HG03175 (cell line): Measurements from ENCODE around the gene SLMAP.

Experiments used
- ATAC-seq: cut with Tn5 transposase; IDR thresholded peaks from one replicate; pipeline ENCODE4 v1.9.1; 2021; ENCODE audit warnings: mild to moderate bottlenecking, moderate library complexity; ENCODE audit not compliant: unreplicated experiment

The SLMAP gene

DNA sequence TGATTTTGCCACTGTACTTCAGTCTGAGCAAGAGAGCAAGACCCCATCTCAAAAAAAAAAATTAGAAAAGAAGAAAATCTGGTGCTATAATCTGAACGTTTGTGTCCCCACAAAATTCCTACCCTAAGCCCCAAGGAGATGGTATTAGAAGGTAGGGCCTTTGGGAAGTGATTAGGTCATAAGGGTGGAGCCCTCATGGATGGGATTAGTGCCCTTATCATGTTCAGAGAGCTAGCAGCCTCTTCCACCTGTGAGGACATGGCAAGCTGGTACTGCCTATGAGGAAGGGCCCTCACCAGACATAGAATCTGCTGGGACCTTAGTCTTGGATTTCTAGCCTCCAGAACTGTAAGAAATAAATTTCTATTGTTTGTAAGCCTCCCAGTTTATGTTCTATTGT lies 201.7 kb downstream of the SLMAP start:
- no peak for ATAC-seq

DNA sequence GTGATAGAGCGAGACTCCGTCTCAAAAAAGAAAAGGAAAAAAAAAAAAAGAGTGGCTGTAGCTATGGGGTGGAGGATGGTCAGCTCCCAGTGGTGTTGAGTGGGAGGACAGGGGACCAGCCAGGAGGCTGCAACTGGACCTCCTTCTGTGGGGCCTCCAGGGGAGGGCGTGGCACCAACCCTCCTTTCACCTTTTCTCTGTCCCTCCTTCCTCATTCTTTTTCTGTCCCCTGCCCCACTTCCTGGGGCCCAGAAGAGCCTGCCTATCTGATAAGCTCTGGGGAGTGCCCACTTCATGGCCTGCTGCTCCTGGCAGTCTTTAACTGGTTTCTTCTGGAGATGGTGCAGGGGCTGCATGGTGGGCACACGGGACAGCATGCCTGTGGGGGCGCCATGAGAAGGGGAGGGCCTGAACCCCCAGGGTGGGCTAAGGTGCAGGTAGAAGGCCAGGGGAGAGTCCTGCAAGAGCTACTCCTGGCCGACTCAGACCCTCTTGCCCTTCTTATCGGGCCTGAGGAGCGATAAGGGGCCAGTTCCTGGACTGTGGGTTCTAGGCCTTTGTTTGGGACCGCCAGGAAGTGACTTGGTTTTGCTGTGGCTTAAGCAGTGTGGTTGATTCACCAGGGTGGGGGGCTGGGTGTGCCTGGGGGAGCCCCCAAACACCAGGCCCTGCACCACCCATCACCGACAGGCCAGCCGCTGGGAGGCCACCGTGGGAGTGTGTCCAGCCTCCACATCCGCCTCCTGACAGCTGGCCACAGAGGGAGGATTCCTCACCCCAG lies 202.7 kb downstream of the SLMAP start:
- no peak for ATAC-seq

GRCh38 chr3:57959423-57960173 lies 203.5 kb downstream of the SLMAP start:
- no peak for ATAC-seq

- no peak for ATAC-seq
These were observed 204.0 kb downstream of the SLMAP start for GRCh38 chr3:57960174-57960505.

- ATAC-seq, result no peak
These were observed 205.2 kb downstream of the SLMAP start for GRCh38 chr3:57961177-57961827.

GRCh38 chr3:57961828-57962447 lies 205.8 kb downstream of the SLMAP start:
- no peak for ATAC-seq

GRCh38 chr3:57962448-57962834 lies 206.3 kb downstream of the SLMAP start:
- no peak for ATAC-seq

DNA sequence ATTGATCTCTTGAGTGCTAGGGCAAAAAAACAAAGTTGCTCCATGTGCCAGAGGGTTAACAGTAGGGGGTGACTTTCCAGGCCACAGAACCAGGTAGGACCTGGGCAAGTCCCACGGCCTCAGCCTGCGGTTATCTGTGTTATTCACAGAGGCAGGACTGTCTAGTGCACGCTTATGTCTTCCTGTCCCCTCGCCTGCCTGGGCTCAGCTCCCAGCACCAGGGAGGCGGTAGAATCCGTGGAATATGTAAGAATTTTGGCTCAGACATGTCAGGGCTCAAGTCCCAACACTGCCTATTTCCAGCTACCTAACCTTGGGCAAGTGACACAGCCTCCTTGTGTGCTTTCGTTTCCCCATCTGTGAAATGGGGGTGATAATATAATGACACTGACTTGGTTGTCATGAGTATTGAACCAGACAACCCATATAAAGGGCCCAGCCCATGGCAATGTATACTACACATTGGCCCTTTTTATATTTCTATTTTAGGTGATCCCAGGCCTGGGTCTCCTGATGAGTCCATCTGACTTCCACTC lies 207.8 kb downstream of the SLMAP start:
- no peak for ATAC-seq

- ATAC-seq, result no peak
These were observed 210.7 kb downstream of the SLMAP start for GRCh38 chr3:57966829-57967228.

DNA sequence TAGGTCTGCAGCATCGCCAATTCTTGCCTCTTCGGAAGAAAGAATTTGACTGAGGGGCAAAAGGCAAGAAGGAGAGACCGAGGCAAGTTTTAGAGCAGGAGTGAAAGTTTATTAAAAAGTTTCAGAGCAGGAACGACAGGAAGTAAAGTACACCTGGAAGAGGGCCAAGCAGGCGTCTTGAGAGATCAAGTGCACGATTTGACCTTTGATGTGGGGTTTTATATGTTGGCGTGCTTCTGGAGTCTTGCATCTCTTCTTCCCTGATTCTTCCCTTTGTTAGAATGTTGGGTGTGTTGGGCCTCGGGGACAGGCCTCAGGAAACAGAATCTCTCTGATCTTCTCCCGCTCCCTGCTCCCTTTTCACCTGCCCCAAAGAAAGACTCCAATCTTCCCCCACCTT lies 211.5 kb downstream of the SLMAP start:
- ATAC-seq, result no peak

DNA sequence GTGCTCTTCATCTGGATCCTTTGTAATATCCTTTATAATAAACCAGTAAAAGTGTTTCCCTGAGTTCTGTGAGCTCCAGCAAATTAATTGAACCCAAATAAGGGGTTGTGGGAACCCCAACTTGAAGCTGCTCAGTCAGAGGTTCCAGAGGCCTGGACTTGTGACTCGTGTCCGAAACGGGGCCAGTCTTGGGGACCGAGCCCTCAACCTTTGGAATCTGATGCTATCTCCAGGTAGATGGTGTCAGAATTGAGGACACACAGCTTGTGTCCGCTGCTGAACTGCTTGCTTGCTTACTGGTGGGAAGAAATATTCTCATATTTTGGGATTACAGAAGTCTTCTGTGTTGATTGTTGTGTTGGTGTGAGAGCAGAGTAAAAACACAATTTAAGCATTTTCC lies 212.4 kb downstream of the SLMAP start:
- ATAC-seq, result no peak

- ATAC-seq, result no peak
These were observed 215.9 kb downstream of the SLMAP start for GRCh38 chr3:57971975-57972374.

DNA sequence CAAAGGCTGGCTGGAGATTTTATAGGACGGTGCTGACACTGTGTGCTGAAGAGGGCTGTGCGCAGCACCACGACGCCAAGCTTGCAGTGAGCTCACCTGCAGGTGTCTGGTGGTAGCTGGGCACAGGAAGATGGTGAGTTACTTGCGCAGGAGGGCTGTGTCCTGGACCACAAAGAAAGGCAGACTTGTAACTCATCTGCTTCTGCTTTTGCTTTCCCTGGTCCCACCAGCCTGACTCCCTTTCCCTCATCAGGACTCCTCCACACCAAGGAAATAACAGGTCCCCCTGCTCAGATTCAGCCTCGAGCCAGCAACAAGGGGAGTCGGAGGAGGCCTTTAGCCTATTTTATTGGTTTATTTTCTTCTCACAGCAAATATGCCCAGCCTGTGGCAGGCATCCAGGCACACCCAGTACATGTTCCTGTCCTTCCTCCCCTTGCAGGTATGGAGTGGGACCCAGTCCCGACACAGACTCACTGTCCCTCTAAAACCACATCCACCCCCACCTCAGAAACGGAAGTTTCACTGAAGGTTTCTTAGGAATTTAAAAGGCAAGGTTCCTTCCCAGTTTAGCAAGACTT lies 216.5 kb downstream of the SLMAP start:
- ATAC-seq, result no peak

DNA sequence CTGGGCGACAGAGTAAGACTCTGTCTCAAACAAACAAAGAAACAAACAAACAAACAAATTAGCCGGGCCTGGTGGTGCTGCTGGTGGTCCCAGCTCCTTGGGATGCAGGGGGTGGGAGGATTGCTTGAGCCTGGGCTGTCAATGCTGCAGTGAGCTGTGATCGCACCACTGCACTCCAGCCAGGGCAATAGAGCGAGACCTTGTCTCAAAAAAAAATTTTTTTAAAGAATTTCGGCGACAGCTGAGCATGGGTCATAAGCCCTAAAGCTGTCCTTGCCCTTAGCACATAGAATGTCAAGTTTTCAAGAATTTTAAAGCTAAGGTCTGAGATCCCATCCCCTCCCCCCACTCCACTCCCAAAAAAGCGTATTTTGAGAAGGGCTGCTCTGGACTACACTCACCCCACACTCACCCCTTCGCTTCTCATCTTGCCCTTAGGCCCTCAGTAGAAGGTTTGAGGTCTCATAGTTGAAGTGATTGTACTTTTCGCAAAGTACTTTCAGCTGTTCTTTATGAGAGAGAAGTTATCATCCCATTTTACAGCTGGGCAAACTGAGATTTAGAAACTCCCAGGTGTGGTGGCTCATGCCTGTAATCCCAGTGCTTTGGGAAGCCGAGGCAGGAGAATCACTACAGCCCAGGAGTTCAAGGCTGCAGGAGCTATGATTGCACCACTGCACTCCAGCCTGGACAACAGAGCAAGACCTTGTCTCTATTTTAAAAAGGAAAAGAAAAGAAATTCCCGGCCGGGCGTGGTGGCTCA lies 217.8 kb downstream of the SLMAP start:
- no peak for ATAC-seq

GRCh38 chr3:57974796-57975388 lies 218.8 kb downstream of the SLMAP start:
- no peak for ATAC-seq

DNA sequence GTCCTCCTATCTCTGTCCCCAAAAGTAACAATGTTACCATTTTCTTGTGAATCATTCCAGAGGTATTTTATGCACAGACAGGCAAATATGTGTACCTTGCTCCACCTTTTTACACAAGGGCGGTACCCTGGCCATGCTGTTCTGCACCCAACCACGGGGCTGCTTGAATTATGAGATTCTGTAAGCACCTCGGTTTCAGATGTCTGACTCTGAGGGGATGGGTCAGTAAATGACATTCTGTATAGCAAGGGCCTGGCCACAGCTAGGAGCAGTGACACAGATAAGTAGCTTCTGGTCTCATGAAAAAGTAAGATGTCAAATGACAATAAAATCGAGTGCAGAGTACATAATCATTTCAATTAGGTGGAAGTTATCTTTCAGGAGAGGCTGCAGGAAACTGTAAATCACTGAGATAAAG lies 221.7 kb downstream of the SLMAP start:
- no peak for ATAC-seq

- no peak for ATAC-seq
These were observed 222.2 kb downstream of the SLMAP start for GRCh38 chr3:57978316-57978715.
